Activated naive CD4-positive, alpha-beta T cell treated with anti-CD3 and anti-CD28 coated beads, Interleukin-2, amount 50 U/mL, for 16 hours (primary cell): ENCODE measurements around the gene GLE1.
A peak's percentile ranks its signal among the peaks of the same experiment; 100 is the strongest.

Experiments used
- DNase-seq: peaks from one replicate; pipeline ENCODE4 v3.0.0-alpha.2; 2020

GLE1 gene, protein sequence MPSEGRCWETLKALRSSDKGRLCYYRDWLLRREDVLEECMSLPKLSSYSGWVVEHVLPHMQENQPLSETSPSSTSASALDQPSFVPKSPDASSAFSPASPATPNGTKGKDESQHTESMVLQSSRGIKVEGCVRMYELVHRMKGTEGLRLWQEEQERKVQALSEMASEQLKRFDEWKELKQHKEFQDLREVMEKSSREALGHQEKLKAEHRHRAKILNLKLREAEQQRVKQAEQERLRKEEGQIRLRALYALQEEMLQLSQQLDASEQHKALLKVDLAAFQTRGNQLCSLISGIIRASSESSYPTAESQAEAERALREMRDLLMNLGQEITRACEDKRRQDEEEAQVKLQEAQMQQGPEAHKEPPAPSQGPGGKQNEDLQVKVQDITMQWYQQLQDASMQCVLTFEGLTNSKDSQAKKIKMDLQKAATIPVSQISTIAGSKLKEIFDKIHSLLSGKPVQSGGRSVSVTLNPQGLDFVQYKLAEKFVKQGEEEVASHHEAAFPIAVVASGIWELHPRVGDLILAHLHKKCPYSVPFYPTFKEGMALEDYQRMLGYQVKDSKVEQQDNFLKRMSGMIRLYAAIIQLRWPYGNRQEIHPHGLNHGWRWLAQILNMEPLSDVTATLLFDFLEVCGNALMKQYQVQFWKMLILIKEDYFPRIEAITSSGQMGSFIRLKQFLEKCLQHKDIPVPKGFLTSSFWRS

GRCh38 chr9:128504485-128505413 is at the start of gene GLE1:
Gene GLE1, plus strand, starts transcription at chr9:128504719. Its CDS starts 87 bp downstream, at chr9:128504806.
- peak; percentile 98 for DNase-seq

DNA sequence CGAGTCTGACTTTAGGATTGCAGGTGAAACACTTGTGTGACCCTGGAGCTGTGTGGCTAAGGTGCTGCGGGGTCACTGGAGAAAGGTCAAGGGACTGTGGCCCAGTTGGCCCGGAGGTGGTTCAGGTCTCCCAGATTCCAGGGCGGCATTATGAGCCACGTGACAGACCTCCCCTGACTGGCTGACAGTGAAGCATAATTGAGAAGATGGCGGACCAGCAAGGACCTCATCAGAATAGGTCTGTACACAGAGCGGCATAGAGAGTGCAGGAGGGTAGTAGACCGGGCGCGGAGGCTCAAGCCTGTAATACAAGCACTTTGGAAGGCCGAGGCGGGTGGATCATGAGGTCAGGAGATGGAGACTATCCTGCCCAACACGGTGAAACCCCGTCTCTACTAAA is 49.5 kb upstream of the GLE1 start:
- DNase-seq = no peak

- DNase-seq = peak; percentile 99
Measured at GRCh38 chr9:128455849-128456612, 48.5 kb upstream of the GLE1 start, which contains the start of gene ODF2. Gene ODF2, plus strand, starts transcription at chr9:128456006. Its CDS starts 86 bp downstream, at chr9:128456092.

- DNase-seq = peak; percentile 70
Measured at GRCh38 chr9:128456613-128457061, 47.9 kb upstream of the GLE1 start.

DNA sequence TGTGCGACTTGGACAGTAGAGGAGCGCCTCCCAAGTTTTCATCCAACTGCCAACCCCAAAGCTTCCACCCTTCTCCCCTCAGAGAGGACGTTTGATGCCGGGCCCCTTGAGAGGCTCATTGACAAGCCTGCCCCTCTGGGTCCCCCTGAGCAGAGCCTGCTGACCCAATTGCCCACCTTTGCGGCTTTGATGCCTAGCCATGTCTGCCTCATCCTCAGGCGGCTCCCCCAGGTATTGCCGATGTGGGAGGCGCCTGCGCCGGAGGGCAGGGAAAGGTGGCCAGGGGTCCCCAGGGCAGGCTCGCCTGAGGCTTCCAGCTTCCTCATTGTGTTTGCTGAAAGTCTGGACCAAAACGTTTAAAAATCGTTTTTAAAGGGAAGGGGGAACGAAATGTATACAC is 47.3 kb upstream of the GLE1 start:
- DNase-seq = no peak

- DNase-seq = no peak
Measured at GRCh38 chr9:128459011-128459410, 45.5 kb upstream of the GLE1 start.

DNA sequence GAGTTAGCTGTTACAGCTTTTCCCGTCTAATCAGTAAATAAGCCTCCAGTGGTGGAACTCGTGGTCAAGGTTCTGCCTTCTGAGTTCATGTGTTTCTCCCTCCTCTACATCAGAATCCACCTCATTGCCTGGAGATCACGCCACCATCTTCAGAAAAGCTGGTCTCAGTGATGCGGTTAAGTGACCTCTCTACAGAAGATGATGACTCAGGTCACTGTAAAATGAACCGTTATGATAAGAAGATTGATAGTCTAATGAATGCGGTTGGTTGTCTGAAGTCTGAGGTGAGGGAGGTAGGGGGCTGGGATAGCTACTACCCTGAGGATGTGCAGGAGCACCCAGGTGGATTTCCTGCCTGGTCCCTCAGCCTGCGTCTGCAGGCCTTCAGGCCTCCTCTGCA is 35.4 kb upstream of the GLE1 start:
- DNase-seq = no peak

- no peak for DNase-seq
Measured at GRCh38 chr9:128470560-128470959, 34.0 kb upstream of the GLE1 start.

DNA sequence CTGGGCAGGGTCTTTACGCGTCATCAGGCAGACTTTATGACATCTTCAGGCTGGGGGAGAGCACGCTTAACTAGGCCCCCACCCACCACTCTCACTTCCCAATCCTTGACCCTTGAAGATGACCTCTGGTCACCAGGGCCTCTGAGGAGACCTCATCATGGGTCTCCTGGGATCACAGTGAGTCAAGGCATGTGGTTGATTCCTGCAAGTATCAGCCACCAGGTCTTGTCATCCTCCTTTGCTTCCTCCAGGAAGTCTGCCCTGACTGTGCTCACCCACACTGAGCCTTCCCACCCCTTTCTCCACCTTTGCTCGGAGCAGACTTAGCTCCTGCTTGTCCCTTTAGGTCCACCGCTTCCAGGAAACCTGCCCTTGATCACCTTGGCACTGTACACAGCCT is 31.4 kb upstream of the GLE1 start:
- DNase-seq = no peak

- no peak for DNase-seq
Measured at GRCh38 chr9:128475867-128476266, 28.7 kb upstream of the GLE1 start.

GRCh38 chr9:128479262-128479661 is 25.3 kb upstream of the GLE1 start:
- DNase-seq = no peak

DNA sequence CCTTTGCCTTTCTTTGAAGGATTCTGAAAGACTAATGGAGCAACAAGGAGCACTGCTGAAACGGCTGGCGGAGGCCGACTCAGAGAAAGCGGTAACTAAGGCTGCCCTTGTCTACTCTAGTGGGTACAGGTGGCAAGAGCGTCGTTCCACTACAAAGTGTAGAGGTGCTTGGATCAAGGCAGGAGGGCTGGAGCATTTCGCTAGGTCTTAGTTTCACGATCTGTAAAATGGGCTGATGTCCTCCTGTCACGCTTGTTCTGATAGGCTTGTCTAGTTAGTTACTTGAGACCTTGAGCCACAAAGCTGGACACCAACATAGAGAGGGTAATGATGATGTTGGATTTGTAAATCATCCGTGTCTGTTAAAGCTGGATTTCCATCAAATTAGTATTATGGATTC is 23.0 kb upstream of the GLE1 start:
- no peak for DNase-seq

DNA sequence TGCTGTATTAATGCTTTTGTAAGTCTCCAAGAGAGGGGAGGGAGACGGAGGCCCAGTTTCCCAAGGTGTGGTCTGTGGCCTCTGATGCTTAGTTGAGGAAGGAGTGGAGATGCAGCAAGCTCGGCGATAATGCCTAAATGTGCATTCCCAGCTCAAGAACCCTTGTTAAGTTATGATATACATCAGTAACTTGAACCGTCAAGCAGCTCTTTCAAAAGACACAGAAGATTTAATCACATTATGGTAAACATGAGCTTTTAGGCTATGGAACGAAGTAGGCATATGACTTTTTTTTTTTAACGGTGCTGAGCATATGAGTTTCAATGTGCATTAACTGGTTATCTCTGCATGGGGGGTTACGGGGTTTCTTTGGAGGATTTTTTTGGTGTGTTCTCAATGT is 22.3 kb upstream of the GLE1 start:
- DNase-seq = no peak

DNA sequence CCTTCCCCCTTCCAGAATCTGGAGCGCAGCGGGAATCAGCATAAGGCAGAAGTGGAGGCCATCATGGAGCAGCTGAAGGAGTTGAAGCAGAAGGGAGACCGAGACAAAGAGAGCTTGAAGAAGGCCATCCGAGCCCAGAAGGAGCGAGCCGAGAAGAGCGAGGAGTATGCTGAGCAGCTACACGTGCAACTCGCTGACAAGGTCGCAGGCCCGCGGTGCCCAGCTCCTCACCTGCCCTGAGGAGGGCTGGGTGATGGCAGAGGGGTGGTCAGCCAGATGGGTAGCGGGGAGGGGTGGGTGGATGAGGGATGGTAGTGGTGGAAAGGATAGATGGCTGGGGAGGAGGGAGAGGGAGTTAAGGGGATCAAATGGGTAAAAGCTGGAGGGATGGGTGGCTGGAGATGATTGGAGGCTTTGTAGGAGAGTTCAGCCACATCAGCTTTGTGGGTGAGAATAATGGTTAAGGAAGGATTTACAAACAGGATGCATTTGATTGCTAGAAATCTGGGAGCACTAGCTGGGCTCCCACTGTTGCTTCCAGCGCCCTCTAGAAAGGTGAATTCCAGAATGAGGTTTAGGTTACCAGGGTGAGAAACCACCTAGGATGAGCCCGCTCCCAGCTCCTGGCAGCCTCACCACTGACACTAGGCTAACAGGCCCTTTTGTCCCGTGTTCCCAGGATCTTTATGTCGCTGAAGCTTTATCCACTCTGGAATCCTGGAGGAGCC is 19.7 kb upstream of the GLE1 start:
- DNase-seq = no peak

GRCh38 chr9:128485414-128485855 is 19.1 kb upstream of the GLE1 start:
- DNase-seq = no peak

- DNase-seq = no peak
Measured at GRCh38 chr9:128486201-128486600, 18.3 kb upstream of the GLE1 start.

DNA sequence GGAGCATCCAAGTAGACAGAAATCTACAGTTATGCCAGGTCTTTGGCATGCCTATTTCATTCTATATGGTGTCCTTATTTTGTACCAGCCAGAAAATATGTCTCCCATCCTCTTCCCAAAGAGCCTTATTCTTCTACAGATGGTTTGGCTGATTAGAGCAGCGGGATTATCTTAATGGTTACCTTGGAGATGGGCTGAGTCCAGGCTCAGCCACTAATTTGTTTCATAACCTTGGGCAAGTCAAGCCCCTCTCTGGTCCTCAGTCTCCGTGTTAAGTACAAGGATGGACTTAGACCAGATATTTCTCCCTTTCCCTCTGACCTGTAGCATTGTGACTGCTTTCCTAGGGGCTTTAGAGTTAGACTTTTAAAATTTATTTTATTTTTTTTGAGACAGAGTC is 11.1 kb upstream of the GLE1 start:
- no peak for DNase-seq

GRCh38 chr9:128494108-128494745 is 10.3 kb upstream of the GLE1 start:
- DNase-seq = no peak

GRCh38 chr9:128494746-128495129 is 9.8 kb upstream of the GLE1 start:
- DNase-seq = no peak

GRCh38 chr9:128495296-128495695 is 9.2 kb upstream of the GLE1 start:
- no peak for DNase-seq

DNA sequence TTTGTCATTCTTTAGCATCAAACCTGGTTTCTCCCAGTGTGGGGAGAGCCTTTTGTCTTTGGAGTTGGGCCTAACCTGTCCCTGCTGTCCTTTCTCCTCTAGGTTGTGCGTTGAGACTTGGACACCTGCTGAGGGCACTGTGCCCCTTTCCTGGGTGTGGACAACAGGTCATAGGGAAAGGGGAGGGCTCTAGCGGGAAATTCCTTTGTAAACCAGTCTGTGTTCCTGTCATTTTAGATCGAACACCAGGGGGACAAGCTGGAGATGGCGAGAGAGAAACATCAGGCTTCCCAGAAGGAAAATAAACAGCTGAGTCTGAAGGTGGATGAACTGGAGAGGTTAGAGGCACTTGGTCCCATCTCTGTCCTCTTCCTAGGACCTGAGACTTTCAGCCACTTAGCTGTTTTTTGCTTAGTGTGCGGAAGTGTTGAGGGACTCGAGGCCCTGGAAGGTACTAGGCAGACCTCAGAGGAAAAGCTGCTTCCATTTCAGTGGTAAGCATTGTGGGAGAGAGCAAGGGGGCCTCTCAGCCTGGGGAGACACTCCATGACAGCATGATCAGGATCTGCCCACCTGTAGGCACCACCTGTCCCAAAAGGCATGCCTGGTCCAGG is 8.6 kb upstream of the GLE1 start:
- DNase-seq = no peak
